ENCODE measurements around the gene ANKRD13B.

The ANKRD13B gene

DNA sequence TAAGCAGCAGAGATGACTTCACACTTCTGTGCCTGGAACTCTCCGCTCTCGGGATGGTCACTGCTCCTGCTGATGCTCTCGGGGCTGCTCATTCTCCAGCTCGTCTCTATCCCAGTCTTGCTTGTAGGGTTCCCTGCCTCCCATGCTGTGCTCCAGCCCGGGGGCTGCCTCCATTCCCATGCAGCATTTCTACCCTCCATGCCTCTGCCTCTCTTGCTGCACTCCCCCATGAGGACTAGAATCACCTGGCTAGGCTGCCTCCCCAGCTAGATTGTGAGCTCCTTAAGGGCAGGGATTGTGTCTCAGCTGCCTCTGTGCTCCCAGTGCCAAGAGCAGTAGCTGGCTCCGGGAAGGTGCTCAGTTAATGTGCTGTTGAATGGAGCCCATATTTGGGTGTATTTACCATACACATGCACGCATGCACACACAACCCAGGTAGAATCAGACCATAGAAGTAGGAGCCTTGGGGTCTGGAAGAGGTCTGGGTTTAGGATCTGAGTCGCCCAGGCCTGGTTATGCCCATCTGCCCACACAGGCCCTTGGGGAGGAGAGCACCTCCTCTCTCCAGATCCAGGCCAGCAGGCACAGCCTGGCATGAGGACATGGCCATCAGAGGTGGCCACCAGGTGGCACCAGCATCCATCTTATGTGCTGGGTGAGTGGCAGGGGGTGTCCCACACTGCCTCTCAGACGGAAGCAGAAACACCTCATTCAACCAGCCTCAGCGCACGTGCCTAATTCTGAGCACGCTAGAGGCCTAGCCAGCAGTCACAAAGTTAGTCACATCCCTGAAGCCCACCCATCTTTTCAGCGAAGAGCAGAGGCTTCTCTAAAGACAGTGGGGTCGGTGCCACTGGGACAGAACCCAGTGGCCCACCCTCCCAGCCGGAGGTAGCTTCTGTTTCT lies 12.8 kb upstream of the ANKRD13B start (continued):
- TF ChIP-seq ZNF202 (tag by site-specific recombination; IDR thresholded peaks at IDR 0.05; ENCODE audit: borderline replicate concordance) (no peak), ZNF169 (tag by site-specific recombination; IDR thresholded peaks at IDR 0.05) (no peak), FEZF1 (tag by site-specific recombination; IDR thresholded peaks at IDR 0.05) (no peak), ZNF837 (tag by site-specific recombination; IDR thresholded peaks at IDR 0.05) (no peak), ZNF221 (tag by site-specific recombination; IDR thresholded peaks at IDR 0.05; ENCODE audit: borderline replicate concordance) (no peak), ZNF184 (tag by site-specific recombination; IDR thresholded peaks at IDR 0.05) (no peak), ZNF510 (tag by site-specific recombination; IDR thresholded peaks at IDR 0.05; ENCODE audit: insufficient replicate concordance) (no peak), ZNF174 (tag by site-specific recombination; IDR thresholded peaks at IDR 0.05) (no peak), MZF1 (tag by site-specific recombination; IDR thresholded peaks at IDR 0.05; ENCODE audit: borderline replicate concordance) (no peak), ZNF23 (tag by site-specific recombination; IDR thresholded peaks at IDR 0.05; ENCODE audit: borderline replicate concordance) (no peak), ZNF521 (tag by site-specific recombination; IDR thresholded peaks at IDR 0.05) (no peak), ZNF473 (tag by site-specific recombination; IDR thresholded peaks at IDR 0.05) (no peak), ZNF350 (tag by site-specific recombination; IDR thresholded peaks at IDR 0.05) (no peak), ZNF48 (tag by site-specific recombination; IDR thresholded peaks at IDR 0.05) (no peak), ZNF404 (tag by site-specific recombination; IDR thresholded peaks at IDR 0.05) (no peak), IKZF3 (tag by site-specific recombination; IDR thresholded peaks at IDR 0.05) (no peak), ZSCAN23 (tag by site-specific recombination; IDR thresholded peaks at IDR 0.05) (no peak), ZBTB48 (tag by site-specific recombination; IDR thresholded peaks at IDR 0.05) (0 out of 2 replicates have a peak, but pooled peaks have one; percentile 27), HOXA7 (CRISPR knock-in tag; IDR thresholded peaks at IDR 0.05; ENCODE audit: borderline replicate concordance) (no peak), SETDB1 (IDR thresholded peaks at IDR 0.05; ENCODE audit: insufficient read length, low read length) (no peak), ZNF239 (tag by site-specific recombination; IDR thresholded peaks at IDR 0.05) (no peak), ZFP37 (tag by site-specific recombination; IDR thresholded peaks at IDR 0.05) (no peak), HOXD13 (CRISPR knock-in tag; IDR thresholded peaks at IDR 0.05; ENCODE audit: borderline replicate concordance) (no peak), ZNF10 (tag by site-specific recombination; IDR thresholded peaks at IDR 0.05) (no peak)
- TF ChIP-seq, protein P1, sequence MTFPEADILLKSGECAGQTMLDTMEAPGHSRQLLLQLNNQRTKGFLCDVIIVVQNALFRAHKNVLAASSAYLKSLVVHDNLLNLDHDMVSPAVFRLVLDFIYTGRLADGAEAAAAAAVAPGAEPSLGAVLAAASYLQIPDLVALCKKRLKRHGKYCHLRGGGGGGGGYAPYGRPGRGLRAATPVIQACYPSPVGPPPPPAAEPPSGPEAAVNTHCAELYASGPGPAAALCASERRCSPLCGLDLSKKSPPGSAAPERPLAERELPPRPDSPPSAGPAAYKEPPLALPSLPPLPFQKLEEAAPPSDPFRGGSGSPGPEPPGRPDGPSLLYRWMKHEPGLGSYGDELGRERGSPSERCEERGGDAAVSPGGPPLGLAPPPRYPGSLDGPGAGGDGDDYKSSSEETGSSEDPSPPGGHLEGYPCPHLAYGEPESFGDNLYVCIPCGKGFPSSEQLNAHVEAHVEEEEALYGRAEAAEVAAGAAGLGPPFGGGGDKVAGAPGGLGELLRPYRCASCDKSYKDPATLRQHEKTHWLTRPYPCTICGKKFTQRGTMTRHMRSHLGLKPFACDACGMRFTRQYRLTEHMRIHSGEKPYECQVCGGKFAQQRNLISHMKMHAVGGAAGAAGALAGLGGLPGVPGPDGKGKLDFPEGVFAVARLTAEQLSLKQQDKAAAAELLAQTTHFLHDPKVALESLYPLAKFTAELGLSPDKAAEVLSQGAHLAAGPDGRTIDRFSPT (tag by site-specific recombination; IDR thresholded peaks at IDR 0.05) = 0 out of 2 replicates have a peak, but pooled peaks have one; percentile 15
- TF ChIP-seq, protein P2, sequence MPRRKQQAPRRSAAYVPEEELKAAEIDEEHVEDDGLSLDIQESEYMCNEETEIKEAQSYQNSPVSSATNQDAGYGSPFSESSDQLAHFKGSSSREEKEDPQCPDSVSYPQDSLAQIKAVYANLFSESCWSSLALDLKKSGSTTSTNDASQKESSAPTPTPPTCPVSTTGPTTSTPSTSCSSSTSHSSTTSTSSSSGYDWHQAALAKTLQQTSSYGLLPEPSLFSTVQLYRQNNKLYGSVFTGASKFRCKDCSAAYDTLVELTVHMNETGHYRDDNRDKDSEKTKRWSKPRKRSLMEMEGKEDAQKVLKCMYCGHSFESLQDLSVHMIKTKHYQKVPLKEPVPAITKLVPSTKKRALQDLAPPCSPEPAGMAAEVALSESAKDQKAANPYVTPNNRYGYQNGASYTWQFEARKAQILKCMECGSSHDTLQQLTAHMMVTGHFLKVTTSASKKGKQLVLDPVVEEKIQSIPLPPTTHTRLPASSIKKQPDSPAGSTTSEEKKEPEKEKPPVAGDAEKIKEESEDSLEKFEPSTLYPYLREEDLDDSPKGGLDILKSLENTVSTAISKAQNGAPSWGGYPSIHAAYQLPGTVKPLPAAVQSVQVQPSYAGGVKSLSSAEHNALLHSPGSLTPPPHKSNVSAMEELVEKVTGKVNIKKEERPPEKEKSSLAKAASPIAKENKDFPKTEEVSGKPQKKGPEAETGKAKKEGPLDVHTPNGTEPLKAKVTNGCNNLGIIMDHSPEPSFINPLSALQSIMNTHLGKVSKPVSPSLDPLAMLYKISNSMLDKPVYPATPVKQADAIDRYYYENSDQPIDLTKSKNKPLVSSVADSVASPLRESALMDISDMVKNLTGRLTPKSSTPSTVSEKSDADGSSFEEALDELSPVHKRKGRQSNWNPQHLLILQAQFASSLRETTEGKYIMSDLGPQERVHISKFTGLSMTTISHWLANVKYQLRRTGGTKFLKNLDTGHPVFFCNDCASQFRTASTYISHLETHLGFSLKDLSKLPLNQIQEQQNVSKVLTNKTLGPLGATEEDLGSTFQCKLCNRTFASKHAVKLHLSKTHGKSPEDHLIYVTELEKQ (tag by site-specific recombination; IDR thresholded peaks at IDR 0.05; ENCODE audit: borderline replicate concordance) = 0 out of 2 replicates have a peak, but pooled peaks have one; percentile 37
- TF ChIP-seq, protein P3, sequence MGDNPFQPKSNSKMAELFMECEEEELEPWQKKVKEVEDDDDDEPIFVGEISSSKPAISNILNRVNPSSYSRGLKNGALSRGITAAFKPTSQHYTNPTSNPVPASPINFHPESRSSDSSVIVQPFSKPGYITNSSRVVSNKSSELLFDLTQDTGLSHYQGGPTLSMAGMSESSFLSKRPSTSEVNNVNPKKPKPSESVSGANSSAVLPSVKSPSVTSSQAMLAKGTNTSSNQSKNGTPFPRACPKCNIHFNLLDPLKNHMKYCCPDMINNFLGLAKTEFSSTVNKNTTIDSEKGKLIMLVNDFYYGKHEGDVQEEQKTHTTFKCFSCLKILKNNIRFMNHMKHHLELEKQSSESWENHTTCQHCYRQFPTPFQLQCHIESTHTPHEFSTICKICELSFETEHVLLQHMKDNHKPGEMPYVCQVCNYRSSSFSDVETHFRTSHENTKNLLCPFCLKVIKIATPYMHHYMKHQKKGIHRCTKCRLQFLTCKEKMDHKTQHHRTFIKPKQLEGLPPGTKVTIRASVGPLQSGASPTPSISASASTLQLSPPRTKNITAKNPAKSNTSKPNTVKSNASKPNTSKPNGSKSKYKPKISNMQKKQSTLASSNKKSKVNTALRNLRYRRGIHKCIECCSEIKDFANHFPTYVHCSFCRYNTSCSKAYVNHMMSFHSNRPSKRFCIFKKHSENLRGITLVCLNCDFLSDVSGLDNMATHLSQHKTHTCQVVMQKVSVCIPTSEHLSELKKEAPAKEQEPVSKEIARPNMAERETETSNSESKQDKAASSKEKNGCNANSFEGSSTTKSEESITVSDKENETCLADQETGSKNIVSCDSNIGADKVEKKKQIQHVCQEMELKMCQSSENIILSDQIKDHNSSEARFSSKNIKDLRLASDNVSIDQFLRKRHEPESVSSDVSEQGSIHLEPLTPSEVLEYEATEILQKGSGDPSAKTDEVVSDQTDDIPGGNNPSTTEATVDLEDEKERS (tag by site-specific recombination; IDR thresholded peaks at IDR 0.05) = no peak
- TF ChIP-seq, protein P4, sequence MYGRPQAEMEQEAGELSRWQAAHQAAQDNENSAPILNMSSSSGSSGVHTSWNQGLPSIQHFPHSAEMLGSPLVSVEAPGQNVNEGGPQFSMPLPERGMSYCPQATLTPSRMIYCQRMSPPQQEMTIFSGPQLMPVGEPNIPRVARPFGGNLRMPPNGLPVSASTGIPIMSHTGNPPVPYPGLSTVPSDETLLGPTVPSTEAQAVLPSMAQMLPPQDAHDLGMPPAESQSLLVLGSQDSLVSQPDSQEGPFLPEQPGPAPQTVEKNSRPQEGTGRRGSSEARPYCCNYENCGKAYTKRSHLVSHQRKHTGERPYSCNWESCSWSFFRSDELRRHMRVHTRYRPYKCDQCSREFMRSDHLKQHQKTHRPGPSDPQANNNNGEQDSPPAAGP (tag by site-specific recombination; IDR thresholded peaks at IDR 0.05) = no peak; the same call in 1 of the 2 replicates
- TF ChIP-seq, protein P5, sequence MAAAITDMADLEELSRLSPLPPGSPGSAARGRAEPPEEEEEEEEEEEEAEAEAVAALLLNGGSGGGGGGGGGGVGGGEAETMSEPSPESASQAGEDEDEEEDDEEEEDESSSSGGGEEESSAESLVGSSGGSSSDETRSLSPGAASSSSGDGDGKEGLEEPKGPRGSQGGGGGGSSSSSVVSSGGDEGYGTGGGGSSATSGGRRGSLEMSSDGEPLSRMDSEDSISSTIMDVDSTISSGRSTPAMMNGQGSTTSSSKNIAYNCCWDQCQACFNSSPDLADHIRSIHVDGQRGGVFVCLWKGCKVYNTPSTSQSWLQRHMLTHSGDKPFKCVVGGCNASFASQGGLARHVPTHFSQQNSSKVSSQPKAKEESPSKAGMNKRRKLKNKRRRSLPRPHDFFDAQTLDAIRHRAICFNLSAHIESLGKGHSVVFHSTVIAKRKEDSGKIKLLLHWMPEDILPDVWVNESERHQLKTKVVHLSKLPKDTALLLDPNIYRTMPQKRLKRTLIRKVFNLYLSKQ (tag by site-specific recombination; IDR thresholded peaks at IDR 0.05; ENCODE audit: borderline replicate concordance) = no peak
